ENCODE data around the gene USE1.

Gene USE1

DNA sequence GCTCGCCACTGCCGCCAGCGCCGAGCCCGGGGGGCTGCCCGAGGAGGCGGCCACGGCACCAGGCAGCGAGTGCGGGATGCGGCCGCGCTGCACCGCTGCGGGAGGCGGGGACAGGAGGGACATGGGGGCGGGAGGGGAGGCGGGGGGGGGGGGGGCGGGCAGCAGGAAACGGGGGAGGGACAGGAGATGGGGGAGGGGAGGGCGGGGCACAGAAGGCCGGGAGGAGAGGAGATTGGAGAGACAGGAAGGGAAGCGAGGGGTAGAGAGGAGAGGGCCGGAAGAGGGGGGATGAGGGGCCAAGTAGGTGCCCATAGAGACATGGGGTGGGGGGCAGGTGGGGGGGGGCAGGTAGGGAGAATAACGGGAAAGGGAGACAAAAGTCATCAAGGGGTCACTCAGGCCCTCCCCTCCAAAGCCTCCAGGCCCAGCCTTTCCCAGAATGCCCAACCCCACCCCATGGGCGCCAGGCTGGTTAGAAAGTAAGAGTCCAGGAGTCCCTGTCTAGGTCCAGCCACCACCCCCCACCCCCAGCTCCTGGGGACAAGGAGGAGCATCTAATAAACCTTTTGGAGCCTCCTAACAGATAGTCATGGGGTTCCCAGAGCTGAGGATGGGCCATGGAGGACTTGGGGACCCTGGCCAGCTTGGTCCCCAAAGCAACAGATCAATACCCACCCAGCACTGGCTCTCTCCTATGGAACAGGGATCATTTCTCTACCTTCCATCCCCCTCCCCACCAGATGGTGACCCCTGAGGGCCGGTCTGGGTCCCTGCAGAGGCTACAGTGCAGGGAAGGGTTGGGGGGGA, 21.0 kb downstream of the USE1 start:
- no peak for DNase-seq (ENCODE audit: low read depth)

DNA sequence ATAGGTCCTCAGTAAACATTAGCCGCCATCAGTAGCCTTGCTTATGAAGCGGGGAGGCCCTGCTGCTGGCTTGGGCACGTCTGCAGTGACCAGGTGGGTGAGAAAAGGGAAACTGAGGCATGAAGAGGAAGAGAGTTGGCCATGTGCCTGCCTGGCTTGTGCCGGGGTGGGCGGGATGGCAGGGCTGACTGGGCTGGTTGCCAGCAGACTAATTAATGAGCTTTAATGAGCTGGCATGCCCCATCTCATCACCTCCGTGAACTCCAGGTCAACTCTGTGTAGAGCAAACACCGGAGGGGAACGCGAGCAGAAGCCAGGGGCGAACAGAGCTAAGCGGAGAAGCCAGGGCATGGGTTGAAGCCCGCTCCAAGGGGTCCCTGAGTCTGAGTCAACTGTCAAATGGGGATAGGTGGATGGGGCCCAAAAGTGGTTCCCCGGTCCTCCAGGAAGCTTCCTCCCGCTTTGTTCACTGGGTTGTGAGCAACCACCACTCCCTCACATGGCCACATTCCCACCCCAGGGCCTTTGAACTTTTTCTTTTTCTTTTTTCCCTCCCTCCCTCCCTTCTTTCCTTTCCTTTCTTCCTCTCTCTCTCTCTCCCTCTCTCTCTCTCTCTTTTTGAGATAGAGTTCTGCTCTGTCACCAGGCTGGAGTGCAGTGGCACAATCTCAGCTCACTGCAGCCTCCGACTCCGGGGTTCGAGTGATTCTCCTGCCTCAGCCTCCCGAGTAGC, 21.8 kb downstream of the USE1 start:
- no peak for DNase-seq (ENCODE audit: low read depth)

DNA sequence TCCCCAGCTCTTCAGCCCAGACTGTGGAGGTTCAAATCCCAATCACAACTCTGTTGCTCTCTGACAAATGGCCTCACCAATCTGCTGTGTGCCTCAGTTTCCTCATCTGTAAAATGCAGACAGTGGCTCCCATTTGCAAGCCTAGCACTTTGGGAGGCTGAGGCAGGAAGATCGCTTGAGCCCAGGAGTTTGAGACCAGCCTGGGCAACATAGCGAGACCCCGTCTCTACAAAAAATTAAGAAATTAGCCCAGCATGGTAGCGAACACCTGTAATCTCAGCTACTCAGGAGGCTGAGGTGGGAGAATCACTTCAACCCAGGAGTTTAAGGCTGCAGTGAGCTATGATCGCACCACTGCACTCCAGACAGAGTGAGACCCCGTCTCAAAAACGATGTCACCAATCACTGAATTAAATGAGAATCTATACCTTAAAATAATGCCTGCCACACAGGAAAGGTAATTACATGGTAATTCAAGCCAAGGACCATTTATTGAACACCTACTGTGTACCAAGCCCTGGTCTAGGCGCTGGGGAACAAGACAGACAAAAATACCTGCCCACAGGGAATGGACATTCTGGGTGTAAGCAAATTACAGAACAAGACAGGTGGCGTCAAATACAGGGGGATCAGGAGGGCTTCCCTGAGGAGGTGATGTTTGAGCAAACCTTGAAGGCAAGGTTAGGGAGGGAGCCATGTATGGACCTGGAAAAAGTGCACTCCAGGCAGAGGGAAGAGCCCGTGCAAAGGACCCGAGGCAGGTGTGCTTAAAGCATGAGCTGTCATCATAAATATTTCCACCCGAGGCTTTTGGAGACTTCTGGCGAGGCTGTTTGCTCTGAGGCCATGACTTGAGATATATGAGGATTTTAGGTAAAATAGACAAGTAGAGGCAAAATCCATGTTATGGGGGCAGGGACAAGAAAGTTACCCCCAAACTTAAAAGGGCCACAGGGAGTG, 22.9 kb downstream of the USE1 start:
- DNase-seq (ENCODE audit: low read depth): no peak

DNA sequence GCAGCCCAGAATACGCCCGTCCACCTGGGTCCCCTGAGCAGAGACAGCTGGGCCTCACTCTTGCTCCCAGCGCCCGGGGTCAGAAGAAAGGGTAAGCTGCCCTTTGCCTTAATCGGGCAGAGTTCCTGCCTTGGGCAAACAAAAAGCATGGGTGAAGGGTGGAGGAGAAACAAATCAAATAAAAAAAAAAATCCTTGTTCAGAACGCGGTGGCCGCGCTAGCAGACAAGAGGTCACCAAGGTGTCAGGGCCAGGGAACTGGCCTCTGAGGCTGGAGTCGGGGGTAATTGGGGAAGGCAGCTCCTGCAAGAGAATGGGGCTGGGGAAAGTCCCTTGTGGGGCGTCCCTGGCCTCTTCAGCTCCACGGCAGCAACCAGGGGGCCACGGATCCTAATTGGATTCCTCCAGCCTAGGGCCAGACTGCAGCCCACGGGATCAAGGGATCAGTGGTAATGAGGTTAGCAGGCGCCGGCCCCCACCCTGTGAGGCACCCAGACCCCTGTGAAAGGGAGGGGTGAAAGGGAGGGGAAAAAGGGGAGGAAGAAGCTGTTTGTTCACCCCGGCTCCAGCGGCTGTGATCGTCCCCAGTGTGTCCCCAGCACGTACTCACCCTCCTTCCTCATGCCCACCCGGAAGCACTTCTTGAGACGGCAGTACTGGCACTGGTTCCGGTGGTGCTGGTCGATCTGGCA, 25.1 kb downstream of the USE1 start:
- no peak for DNase-seq (ENCODE audit: low read depth)

DNA sequence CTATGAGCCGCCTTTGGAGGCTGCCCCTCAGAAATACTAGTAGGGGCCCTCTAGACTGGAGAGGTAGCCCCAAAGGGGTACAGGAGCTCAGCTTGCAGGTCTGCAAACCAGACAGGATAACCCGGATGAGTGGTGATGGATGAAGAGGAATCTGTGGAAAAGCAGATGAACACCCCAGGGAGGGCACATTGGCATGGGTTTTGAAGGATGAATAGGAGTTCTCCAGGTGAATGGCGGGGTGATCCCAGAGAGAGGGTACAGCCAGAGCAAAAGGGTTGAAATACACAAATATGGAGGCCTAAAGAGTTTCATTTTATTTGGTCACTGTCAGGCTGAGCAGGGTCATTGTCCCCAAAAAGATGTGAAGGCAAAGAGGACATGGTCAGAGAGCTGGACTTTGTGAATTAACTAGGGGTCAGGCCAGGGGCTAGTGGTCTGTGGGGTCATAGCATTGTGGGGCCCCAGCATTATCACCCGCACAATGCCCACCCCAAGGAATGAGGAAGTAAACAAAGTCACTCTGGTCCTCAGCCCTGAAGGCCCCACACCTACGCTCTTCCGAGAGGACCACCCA, 25.8 kb downstream of the USE1 start:
- no peak for DNase-seq (ENCODE audit: low read depth)

DNA sequence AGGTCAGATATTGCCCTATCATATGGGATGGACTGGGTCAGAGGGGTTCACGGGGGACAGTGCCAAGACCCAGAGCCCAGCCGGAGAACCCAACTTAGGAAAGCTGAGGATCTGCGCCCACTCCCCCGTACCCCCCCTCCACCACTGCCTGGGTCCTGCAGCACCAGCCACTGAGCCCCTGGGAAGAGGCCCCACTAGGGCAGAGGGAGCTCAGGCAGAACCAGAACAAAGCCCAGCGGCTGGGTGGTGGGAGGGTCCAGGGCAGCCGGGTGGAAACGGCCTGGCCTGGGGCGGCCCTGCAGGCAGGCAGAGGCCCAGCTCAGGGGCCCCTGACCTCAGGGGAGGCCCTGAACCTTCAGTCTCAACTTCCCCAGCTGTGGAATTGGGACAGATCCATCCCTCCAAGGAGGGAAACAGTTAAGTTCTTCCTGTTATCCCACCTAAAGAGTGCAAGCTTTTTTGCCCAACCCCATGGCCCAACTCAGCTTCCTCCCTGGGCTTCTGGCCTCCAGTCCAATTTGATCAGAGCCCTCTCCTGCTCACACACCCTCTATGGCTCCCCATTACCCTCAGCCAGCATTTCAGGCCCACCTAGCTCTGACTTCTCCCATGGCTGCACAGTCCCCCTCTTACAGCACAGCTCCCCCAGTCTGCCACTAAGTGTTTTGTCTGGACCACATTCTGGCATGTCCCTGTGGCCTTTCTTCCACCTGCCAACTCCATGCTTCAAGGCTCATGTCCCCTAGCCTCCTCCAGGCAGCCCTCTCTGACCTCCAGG, 27.5 kb downstream of the USE1 start:
- no peak for DNase-seq (ENCODE audit: low read depth)

DNA sequence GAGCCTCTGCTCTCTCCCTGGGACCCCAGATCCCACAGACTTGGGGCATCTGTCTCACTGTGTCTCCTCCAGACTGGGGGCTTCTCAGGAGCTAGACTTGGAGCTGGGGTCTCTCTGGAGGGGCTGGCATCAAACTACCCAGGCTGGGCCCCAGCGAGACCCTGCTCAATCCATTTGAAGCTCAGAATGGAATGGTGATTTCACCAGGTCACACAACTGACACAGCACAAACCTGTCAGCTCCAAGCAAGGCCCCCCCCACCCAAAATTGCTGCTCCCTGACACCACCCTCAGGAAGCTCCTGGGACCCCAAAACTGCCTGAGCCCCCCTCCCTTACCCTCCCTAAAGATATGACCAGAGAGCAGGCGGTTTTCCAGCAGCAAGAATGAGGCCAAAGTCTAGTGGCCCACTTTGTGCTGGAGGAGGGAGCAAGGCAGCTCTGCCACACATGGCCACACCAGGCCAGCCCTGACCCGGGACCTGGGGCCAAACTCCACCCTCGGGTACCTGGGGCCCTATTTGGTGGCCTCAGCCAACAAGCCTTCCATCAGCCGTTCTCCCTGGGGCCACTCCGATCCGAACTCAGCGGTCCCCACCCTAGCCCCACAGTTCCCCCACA, 28.2 kb downstream of the USE1 start:
- DNase-seq (ENCODE audit: low read depth): no peak

DNA sequence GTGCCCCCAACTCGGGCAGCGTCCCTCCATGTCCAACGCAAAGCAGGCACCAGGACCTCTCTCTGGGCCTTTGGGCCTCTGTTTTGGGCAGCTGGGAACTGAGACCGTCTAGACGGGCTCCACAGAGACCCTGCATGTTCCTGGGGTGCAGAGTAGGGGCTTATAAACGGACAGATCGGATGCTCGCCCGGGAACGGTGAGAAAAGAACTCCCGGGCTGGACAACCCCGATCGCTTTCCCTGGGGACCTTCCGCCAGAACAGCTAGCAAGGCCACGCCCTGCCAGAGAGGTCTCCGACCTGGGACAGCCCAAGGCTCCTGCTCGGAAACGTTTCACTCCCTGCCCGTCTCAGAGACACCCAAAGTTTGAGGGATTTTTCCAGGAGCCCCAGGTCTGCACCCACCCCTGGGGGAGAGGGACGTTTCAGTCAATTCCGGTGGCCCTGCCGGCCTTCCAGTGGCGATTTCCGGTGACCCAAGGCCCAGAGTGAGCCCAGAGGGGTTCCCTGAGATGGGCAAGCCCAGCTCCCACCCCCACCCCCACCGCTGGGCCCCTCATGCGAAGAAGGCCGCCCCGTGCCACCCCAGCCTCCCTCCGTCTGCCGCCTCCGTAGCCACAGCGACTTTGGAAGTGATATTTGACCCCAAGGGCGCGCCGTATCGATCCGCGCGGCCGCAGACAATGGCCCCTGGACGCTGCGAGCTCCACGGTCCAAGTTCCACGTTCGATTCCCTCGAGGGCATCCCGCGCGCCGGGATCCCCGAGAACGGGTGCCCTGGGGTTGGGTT, 28.9 kb downstream of the USE1 start:
- no peak for DNase-seq (ENCODE audit: low read depth)

DNA sequence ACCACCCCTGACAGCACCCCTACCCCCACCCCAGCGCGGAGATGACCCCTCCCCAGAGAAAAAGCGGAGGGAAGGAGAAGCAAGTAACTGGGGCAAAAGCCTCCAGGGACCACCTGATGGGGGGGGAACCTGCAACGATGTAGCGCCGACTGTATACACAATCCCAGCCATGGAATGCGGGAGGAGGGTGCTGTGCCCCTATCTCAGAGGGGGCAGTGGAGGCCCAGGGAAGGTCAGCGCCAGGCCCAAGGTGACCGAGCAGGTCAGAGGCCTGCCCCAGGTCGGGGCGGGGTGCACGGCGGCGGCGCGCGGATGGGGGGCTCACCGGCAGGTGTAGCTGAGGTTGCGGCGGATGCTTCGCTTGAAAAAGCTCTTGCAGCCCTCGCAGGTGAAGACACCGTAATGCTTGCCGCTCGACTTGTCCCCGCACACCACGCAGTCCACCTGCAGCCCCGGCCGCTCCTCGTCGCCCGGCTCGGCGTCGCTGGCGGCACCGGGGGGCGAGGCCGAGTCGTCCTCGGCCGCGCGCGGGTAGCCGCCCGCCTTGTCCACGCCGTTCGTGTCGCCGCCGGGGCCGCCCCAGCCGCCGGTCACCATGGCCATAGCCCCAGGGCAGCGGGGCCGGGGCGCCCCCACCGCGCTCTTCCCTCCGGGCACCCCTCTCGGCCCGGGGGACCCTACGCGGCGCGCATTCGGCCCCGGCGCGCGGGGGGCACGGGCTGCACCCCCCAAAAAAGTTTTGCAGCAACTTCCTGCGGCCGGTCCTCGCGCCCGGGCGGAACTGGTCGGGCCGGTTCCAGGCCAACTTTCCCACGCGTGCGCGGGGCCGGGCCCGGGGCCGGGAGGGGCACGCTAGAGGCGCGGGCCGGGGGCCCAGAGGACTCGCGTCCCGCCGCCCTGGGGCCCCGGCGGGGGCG, 29.7 kb downstream of the USE1 start:
- DNase-seq (ENCODE audit: low read depth): no peak

DNA sequence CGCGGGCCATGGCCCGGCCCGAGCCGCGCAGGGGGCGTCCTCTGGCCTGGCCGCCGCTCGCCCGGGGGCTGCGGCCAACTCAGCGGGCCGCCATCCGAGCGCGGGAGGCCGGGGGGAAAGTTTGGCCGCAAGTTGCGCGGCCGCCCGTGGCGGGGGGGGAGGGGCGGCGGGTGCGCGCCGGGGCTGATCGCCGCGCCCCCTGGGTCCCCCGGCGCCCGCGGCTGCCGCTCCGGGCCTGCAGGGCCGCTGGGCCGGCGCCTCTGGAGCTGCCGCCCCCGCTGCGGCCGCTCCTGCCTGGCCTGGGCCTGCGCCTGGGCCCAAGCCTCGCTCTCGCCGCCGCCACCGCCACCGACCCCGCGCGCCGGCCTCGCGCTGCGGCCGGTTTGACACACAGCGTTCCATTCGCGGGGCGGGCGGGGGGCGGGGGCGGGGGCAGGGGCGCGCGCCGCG, 30.4 kb downstream of the USE1 start, which contains the start of gene NR2F6:
TSS of gene NR2F6 (minus strand) at position 385 of the 450 bp plus-strand sequence. CDS start 699 bp downstream, outside the sequence.
- no peak for DNase-seq (ENCODE audit: low read depth)

DNA sequence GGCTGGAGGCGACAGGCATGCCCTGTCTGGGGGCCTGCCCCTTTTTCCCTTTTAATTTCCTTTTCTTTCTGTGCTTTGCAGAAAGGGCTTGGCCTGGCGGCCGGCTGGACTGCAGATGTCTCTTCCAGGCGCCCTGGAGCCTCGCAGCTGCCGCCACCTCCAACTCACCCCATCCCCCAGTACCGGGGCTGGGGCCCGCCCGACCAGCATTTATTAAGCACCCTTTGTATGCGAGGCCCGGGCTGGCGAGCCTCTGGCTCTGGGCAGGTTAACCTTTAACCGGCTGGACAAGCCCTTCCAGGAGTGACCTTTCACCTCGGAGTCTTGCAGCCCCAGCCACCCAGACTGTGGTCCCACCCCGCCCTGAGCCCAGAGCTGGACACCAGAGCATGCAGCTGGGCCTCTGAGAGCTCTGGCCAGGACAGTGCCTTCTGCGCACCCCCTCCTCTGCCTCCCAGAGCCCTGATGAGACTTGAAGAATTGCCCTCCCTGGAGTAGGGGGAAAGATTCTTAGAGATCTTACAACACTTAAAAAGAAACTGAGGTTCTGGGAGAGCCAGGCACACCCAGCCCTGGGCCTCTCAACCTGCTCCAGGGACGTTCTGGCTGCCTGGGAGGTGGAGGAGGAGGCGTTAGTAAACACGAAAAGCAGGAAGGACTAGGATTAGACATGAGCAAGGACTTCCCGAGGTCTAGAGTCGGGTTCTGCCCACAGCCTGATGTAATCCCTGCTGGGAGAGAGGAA, 31.7 kb downstream of the USE1 start:
- DNase-seq (ENCODE audit: low read depth): no peak

DNA sequence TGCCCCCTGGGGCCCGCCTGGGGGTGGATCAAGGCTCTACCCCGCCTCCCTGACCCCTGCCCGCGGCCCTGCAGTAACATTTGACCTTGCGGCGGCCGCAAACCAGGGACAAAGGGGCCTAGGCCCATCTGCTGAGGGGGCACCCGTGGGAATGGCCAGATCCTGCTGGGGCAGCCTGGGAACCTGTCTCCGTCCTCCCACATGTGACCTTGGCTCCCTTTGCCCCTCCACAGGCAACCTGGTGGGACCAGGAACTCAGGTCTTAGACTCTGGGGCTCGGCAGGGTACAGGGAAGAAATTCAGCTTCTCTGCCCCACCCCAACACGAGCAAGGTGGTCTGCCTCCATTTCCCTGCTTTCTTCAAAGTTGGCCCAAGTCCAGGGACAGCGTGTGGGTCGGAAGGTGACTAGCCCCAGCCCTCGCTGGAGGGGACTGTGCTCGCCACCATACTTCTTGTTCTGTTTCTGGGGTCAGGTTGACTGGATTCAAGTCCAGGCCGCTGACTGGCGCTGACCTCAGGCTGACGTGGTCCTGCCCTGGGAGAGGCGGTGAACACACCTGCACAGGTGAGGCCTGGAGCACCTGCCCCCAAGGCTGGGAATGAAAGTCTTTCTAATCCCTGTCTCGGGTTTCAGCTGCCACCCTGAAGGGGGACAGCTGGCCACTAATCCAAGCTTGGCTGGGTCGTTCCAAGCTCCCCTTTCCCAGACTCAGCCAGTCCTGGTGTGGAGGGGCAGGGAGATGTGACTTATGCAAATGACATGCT, 33.0 kb downstream of the USE1 start:
- no peak for DNase-seq (ENCODE audit: low read depth)

DNA sequence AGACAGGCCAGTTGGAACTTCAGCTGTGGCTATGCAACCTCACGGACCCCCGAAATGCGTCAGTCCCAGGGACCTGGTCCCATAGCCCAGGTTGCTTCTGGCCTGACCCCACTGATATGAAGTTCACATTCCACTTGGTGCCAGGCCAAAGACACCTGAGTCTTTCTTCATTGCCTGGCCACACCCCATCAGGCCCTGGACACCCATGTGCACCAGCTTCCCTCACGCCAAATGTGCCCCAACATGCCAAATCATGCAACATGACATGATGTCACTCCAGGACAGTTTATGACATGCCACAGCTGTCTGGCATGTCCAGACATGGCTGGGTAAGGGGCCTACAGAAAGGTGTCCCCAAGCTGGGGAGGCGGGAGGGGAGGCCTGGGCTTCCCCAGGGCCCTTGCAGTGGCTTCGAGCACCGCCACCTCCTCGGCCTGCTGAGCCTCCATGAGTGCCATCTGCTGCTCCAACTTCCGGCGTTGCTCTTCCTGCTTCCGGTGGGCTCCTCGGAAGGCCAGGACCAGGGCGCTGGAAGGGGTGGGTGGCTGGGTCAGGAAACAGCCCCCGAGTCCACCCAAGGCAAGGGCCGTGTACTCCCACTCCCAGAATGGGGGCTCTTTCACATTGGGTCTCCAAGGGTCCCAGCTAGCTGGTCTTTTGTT, 34.9 kb downstream of the USE1 start:
- no peak for DNase-seq (ENCODE audit: low read depth)

DNA sequence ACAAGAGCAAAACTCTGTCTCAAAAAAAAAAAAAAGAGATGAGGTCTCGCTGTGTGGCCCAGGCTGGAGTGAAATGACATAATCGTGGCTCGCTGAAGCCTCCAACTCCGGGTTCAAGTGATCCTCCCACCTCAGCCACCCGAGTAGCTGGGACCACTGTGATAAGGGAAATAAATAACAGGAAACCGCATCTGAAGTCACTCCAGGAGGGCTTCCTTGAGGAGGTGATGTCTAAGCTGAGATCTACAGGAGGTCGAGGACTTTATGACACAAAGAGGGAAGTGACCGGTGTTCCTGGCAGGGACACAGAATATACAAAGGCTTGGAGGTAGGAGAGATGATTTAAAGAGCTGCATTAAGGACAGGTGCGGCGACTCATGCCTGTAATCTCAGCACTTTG, 39.5 kb downstream of the USE1 start:
- DNase-seq (ENCODE audit: low read depth): no peak

DNA sequence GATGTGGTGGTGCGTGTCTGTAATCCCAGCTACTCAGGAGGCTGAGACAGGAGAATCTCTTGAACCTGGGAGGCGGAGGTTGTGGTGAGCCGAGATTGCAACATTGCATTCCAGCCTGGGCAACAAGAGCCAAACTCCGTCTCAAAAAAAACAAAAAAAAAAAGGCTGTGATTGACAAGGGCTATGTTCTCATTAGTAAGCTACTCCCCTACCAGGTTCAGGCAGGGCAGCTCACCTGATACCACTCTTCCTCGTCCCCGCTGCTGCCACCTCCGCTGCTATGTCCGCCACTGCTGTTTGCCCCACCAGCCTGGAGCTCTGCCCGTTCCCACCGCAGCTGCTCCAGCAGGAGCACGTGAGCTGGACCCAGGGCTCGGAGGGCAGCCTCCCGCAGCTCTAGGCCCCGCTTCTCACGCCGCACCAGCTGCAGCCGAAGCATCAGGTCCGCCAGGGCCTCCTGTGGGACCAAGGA, 40.0 kb downstream of the USE1 start:
- no peak for DNase-seq (ENCODE audit: low read depth)

DNA sequence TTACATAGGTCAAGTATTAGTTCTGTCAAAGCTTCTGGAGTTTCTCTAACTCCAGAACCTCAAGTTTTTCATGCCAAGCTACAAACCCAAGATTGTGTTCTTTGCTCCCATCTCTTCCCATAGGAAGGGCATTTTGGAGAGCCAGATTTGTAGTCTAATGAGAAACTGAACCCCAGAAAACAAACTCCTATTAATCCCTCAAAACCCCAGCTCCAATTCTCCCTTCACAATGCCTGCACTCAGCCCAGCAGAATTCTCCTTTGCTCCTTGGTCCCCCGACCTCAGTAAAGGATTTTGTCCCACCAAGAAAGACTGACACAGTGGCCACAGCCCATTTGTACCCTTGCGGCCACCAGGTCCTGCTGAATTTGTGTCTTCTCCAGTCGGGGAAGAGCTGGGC, 41.0 kb downstream of the USE1 start:
- DNase-seq (ENCODE audit: low read depth): no peak

All from stromal cell of bone marrow (primary cell).